Measurements from ENCODE around the gene HS3ST5.

HS3ST5 gene, protein sequence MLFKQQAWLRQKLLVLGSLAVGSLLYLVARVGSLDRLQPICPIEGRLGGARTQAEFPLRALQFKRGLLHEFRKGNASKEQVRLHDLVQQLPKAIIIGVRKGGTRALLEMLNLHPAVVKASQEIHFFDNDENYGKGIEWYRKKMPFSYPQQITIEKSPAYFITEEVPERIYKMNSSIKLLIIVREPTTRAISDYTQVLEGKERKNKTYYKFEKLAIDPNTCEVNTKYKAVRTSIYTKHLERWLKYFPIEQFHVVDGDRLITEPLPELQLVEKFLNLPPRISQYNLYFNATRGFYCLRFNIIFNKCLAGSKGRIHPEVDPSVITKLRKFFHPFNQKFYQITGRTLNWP

DNA sequence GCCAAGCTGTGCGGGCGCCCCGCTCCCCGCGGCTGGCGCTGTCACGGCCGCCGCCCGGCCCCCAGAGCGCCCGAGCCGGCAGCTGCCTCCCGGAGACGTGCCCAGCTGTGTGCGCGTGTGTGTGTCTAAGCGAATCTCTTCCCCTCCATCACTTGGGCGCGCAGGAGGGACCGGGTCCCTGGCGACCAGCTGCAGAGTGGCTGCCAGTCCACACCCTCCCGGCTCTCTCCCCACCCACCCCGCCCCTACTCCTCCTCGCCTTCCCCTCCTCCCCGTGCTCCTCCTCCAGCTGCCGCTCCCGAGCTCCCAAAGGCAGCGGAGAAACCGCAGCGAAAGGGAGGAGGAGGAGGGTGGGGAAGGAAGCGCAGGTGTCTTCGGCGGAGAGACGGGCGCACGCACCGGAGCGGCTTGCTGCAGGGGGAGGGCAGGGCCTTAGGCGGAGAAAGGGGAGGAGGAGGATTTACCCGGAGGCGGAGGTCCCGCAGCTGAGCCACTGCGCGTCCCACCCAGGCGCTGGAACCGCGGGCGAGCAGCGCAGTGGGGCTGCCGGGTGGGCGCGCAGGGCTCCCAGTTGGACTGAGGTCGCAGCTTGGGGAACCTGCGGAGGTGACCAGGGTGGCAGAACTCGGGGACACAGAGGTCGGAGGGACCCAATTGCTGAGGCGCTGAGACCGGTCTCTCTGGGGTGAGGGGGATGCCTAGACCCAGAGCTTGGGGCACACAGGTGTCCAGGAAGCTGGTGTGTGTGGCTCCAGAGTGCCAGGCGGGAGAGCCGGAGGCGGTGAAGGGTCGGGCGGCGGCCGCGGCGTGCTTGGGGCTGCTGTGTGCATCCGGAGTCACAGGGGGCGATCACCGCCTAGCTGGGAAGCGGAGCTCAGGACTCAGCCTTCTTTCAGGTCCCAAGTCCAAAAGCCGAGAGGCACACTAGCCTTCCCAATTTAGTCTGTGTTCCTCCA lies at the start of gene HS3ST5:
Gene HS3ST5, minus strand, starts transcription at position 198 of the 956 bp plus-strand sequence. CDS start 280,178 bp downstream, outside the sequence.
- DNase-seq = peak; percentile 14

DNA sequence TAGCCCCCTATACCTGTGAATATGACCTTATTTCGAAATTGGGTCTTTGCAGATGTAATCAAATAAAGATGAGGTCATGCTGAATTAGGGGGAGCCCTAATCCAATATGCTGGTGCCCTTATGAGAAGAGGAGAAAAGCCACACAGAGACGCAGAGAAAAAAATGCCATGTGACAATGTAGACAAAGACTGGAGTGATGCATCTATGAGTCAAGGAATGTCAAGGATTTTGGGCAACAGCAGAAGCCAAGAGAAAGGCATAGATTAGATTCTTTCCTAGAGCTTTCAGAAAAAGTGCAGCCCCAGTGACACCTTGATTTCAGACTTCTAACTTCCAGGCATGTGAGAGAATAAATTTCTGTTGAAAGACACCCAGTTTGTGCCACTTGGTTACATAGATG lies 47.4 kb upstream of the HS3ST5 start:
- DNase-seq = no peak

DNA sequence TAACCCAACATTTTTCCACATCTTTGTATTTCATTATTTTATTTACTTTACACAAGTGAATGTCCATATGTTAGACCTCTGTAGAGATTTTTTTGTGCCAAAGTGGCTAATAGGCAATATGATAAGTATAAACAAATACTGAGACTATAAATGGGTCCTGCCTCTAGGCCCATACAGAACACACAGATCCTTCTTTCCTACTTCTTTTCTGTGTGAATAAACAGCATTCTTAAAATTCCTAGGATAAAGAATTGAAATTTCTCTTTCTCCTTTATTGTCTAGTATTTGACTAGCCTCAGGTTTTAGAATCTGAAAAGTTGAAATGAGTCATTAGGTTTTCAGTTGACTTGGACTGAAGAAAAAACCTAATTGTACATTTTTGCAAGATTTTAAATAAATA lies 46.3 kb upstream of the HS3ST5 start:
- no peak for DNase-seq

DNA sequence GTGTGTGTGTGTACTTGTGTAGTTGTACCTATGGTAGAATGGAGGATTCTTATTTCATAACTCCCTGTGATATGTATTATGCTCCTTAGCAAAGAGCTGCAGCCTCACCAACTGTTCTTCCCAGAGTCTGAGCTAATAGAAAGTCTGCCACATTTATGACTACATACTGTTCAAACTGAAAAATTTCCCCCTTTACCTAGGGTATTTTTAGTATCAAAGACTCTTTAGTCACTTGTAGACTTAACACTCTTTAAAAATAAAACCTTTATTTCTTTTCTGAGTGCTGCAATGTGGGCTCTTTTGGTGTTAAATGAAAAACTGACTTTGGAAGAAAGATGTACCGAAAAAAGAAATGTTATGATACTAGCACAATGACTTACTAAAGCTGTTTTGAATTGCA lies 39.6 kb upstream of the HS3ST5 start:
- no peak for DNase-seq

DNA sequence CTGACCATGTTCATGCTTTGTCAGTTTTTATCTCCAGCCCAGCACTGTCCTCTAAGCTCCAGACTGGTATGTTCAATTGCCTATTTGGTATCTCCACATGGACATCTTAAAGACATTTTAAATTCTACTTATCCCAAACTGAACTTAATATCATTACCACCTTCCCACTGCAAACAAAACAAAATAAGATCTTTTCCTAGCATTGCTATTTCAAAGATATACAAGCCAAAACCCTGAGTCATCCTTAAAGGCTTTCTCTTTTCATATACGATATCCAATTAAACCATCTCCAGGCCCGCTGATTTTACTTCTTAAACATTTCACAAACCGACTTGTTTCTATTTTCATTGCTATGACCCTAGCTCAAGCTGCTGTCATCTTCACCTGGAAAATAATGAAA lies 35.1 kb upstream of the HS3ST5 start:
- no peak for DNase-seq

DNA sequence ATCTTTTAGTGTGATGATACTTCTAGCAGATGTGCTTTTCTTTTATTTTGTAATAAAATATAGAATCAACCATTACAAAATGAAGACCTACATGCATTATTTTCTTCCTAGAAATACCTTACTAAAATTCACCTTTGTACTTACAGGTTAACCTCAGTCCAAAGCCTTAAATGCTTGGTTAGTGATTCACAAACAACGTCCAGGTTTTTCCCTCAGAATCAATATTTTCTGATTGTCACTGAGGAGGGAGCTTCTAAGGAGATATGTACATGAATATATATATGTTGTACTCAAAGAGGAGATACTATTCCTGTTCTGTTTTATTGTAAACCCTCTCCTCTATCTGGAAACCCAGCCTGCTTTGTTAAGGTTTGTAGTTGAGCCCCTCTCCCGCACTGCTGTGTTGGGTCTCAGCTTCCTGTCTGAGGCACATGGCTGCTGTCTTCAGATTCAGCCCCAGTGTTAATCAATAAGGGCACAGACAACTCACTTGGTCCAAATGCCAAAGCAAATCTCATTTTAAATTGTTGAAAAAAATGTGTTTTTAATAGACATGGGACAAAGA lies 33.9 kb upstream of the HS3ST5 start:
- DNase-seq = no peak

DNA sequence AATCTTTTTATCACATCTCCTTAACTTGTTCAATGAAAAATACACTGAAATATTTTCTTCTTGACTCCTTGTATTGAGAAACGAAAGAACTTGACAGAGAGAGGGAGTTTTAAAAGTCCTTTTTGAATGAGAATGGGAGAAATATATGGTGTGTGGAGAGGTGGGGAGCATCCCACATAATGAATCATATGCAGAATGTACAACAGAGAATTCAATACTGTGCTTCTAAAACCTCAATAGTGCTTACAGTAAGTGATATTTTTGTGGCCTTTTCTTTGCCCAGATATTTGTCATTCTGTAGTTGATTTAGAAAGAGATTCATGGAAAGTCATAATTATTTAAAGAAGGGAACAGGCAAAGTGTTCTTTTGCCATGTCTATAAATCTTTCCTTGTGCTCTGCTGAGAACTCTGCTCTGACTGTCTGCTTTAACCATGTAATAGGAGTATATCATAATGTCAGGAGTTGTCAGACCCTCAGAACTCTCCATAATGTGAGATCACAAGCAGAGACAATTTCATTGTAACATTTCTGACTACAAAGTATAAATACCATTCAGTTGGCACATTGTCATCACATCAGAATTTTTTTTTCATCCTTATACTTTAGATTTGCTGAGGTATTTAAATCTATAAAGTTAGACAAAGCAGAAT lies 32.8 kb upstream of the HS3ST5 start:
- DNase-seq = no peak

DNA sequence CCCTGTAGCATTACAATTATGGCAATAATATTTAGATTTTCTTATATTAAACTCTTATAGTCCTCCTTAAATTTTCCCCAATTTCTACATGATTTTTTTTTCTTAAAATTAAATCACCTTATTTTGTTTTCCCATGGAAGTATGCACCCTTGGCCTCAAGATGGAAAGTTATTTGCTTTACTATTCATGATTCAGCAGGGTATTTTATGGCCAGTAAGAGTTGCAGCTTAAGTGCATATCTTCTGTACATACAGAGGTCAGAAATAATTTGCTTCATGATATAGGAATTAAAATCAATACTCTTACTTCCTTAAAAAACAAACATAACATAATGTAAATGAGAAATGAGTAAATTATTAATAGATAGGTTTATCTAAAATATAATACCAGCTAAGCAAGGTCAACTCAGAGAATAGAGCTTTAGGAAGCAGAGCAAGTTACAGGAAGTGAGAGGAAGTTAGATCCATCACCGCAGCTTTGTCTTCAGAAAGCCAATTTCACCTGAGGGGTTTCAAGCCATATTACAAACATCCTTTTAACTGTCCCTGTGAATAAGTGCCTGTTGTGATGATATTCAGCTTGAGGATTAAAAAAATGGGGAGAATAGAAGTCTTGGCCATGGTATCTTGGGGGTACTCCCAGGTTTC lies 24.6 kb upstream of the HS3ST5 start:
- DNase-seq = no peak

DNA sequence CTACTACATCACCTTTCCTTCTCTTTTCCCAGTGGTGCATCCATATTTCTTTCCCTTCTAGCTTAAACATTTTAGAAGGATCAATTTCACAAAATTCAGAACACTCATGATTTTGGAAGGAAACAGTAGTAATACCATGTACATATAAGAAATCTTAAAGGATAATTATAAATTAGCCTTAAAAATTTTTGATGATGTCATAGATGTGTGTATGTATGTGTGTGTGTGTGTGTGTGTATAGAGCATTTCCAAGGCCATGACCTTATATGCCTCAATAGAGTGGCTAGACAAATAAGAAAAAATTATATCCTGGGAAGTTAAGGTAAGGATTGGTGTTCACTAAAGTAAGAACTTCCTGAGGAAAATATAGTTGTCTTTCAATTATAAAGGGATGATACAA lies 24.1 kb upstream of the HS3ST5 start:
- DNase-seq = no peak

DNA sequence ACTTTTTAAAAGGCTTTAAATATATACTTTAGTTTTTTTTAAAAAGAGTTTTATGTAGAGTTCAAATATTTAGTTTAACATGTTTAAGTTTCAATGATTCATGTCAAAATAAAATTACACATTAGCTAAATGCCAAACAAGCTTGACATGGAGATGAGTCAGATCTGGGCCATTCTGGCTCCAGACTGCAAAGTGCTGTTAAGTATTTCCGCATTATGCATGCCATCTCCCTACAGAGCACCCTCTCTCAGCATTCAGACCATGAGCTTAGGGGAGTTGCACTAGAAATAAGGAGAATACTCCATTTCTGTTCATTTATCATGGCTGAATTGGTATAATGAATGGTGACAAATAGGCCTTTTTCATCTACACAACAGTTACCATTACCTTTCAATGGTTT lies 21.5 kb upstream of the HS3ST5 start:
- no peak for DNase-seq

DNA sequence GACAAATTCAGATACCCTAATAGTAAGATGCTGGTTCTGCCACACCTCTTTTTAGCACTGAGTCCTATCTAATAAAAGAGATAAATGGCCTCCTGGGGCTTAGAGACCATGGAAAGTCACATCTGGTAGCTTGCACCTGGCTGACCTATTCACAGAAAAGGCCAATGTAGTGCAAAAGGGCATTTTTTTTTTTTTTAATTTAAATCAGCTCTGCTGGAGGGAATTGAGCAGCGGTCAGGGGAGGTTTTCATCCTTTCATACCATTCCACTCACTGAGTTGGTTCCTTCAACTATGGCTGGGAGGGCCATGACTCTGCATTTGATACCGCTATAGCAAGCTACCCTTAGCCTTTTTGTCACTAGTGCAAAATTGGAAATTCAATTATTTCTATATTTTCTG lies 20.1 kb upstream of the HS3ST5 start:
- no peak for DNase-seq

DNA sequence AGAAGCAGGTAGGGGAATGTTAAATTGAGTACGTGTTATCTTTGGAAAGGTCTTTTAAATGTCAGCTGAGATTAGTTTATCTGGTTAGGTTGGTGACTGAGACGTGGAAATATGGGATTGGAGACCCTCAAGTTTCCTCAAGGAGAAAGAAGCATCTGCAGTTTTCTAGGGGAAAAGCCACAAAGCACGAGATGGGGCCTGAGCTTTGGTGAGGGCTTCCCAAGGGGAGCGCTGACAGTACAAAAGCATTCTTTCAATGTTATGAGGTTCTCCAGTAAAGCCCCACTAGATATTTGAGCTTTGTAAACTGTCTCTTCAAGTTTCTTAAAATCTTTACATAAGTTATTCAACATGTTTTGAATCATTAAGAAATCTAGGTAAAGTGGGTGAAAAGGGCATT lies 19.6 kb upstream of the HS3ST5 start:
- no peak for DNase-seq

DNA sequence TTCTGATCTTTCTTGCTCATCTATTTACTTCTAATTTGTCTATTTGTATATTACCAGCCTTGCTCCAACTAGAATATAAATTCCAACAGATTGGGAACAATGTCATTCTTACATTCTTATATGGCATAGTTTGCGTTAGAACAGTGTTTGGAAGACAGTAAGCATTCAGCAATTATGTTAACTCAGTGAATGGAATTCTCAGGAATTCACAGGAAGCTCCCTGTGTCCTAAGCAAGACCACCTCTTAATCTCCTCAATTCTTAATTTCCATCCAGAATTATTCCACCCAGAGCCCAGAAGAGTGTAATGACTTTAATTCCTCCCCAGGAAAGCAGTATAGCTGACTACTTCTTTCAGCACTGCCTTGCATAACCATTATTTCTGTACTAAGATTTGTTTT lies 18.2 kb upstream of the HS3ST5 start:
- no peak for DNase-seq

DNA sequence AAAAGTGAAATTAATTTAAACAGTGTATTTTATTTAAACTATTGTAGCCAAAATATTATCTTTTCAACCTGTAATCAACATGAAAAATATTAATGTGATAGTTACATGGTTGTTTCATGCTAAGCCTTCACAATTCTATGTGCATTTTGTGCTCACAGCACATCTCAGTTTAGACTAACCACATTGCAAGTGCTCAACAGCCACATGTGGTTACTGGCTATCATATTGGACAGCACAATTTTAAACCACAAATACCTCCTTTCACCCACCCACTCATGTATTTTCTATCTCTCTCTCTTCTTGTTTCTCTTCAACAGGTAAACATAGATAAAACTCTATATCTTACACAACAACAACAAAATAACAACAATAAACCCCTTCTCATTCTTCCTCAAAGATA lies 12.5 kb upstream of the HS3ST5 start:
- DNase-seq = no peak

DNA sequence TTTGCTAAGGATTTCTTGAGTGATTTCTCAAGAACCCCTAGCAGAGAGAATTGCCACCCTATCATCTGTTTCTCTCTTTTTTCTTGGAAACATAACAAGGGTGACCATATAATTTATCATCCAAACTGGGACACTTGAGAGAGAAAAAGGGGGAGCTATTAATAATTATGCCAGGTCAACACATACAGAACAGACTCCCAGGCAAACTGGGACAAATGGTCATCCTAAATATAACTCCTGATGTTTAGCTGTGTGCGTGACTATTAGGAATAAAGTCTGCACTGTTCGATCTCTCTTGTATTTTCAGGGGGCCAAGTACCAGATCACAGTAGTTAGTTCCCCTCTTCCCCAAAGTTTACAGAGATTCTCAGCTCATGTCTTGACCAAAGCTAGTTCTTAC lies 11.7 kb upstream of the HS3ST5 start:
- no peak for DNase-seq

DNA sequence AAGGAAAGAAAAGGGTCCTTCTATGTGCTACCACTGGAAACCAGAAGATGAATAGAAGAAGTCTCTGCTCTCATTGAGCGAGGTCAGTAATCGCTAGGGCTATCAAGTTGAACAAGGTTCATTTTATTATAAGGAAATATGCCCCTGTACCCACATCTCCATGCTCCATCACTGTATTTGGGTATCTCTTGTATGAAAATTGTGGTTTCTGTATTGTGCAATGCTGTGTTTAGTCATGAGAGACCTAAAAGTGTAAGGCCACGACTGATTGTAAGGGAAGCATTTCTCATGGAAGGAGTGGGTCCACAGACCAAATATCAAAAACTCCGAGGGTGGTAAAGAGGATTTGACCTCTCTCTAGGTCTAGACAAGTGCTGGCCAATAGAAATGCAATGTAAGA lies 3.6 kb upstream of the HS3ST5 start:
- no peak for DNase-seq

DNA sequence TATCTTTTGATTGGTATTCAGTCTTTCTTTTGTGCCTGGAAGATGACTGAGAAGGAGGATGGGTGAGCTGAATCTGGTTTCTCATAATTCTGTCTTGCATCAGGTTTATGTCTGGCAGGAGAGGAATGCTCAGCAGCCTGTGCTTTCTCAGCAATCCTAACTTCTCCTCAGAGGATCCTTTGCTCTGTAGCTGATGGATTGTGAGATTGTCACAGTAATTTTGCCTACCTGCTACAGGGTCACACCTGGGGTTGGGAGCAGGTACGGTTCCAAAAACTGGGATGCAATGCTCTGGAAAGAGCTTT lies 2.1 kb upstream of the HS3ST5 start:
- DNase-seq = no peak

DNA sequence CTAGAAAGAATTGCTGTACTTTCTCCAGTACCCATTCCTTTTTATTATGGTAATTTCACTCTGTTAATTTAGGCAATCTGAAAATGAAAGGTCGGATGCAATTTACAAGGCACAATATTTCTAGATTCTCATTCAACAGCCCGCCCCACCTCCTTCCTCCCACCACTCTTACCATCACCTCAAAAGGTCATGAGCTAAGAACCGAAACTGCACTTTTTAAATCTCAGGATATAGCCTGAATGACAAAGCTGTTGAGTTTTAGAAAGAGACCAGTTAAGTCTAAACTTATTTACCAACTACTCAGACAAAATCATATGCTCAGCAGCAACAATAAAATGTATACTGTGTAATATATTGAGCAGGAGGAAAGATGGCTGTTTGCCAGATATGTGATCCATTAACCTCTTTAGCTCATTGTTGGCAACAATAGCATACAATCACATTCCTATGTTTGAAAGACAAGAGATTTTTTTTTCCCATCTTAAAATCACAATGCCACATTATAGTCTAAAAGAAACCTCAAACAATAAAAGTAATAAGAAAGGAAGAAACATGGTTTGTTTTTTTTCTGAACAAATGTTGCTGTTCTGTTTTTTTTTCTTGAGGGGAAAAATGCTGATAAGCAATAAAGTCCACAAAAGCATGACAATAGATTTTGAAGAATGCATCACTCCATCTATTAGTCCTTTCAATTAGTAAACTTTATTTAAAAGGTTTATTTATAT lies 1.6 kb upstream of the HS3ST5 start:
- DNase-seq = no peak

DNA sequence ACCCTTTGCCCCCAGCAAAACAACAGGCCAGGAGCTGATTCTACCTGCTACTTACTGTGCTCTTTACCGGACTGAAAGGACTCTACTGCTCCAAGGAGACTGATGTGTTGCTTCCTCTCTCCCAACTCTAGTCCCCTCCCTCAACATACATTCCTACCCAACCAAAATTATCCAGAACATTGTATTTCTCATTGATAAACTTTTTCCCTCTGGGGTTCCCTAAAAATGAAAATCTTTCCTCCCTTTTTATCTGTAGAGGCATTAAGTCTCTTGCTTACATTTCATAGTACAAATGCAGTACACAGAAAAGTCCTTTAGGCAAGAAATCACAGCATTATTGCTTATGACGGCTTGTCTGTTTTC lies 940 bp upstream of the HS3ST5 start:
- DNase-seq = no peak

DNA sequence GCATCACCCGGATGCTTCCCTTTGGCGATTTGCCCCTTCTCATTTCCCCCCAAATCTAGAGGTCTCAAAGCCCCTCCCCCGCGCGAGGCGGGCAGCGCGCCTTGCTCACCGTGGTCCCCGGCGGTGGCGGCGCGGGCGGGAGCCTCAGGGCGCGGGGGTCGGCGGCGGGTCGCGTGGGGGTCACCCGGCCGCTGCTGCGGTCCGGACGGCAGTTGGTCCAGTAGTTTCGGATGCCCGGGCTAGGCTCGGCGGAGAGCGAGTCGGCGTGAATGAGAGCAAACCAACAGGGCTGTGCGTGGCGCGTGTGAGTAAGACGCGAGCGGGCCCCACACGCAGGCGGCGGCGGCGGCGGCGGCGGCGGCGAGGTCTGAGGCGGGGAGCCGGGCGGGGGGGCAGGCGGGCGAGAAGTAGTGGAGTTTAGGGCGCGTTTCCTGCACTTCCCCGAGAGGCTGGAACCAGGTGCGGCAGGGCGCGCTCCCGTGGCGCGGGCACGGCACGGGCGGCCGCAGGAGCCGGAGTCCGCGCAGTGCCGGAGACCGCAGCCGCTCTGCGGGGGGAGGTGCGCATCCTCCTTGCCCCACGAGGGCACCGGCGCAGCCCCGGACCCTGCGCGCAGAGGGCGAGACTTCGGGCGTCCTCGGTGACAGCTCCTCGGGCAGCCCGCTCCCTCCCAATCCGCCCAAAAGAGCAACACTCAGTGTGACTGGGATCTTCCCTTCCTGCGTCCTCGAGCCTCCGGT lies 567 bp downstream of the HS3ST5 start:
- no peak for DNase-seq

DNA sequence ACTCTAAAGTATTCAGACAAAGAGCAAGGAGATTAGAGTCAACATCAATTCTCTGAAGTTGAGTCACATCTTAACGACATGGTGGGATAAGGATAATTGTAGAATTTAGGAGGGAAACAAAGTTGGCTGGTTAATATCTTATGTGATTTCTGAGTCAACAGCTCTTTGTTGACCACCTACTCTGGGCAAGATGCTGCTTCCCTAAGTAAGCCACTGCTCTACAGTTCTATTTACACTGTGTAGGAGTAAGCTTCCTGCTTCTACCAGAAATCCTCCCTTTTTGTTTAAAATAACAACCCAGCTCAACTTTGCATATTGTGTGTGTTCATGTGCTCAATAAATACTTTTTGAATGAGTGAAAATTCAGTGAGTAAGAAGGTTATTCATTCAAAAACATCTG lies 3.1 kb downstream of the HS3ST5 start:
- DNase-seq = no peak

DNA sequence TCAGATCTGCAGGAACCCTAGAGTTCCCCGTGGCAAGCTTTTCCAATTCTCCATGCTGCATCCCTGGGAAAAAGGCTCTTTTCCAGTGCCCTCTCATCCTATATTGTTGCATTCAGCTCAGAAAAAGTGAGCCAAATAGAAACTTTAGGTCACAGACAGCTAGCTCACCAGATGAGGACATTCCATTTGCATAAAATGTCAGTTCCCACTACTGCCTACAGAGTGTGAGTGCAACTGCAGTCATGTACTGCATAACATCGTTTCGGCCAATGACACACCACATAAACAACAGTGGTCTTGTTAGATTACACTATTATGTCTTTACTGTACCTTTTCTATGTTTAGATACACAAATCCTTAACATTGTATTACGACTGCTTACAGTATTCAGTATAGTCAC lies 8.6 kb downstream of the HS3ST5 start:
- no peak for DNase-seq
